PC-3 (cell line): ENCODE results near the gene PPP4R3B.

Experiments
- CTCF ChIP-seq: fragments of 300-600 bp; sonication (generic); conservative IDR thresholded peaks from 2 replicates; pipeline ENCODE4 v1.5.1; 2017; ENCODE audit warnings: antibody characterized with exemption, low read depth, mild to moderate bottlenecking, low read length
- EZH2 ChIP-seq: fragments of 300-600 bp; sonication (generic); IDR thresholded peaks from one replicate; pipeline ENCODE4 v1.6.1; 2017; ENCODE audit warnings: antibody characterized with exemption, mild to moderate bottlenecking, low read length; ENCODE audit not compliant: unreplicated experiment

GRCh38 chr2:55567298-55567697 lies 50.1 kb downstream of the PPP4R3B start:
- TF ChIP-seq CTCF, result no peak
- no peak for TF ChIP-seq EZH2
